NCI-H2107 treated with DMSO at 0.1 percent for 48 hours (cell line): ENCODE data around the gene TBATA.
A peak's percentile ranks its signal among the peaks of the same experiment; 100 is the strongest.

Experiments
- DNase-seq: peaks from one replicate; lab custom pipeline; 2025; ENCODE audit not compliant: unreplicated experiment; lab: John Stamatoyannopoulos, UW

TBATA gene

GRCh38 chr10:70785190-70785589 is at the start of gene TBATA:
Gene TBATA, minus strand, starts transcription at chr10:70785377. Its CDS starts 1,998 bp downstream, at chr10:70783379.
- DNase-seq, result no peak

- no peak for DNase-seq
Measured at GRCh38 chr10:70834441-70835151, 49.4 kb upstream of the TBATA start.

GRCh38 chr10:70834021-70834420 is 48.8 kb upstream of the TBATA start:
- no peak for DNase-seq

- no peak for DNase-seq
Measured at GRCh38 chr10:70833601-70834000, 48.4 kb upstream of the TBATA start.

GRCh38 chr10:70832852-70833528 is 47.8 kb upstream of the TBATA start:
- DNase-seq, result no peak

- DNase-seq, result no peak
Measured at GRCh38 chr10:70832221-70832620, 47.0 kb upstream of the TBATA start.

- no peak for DNase-seq
Measured at GRCh38 chr10:70830164-70830563, 45.0 kb upstream of the TBATA start.

GRCh38 chr10:70829543-70829942 is 44.4 kb upstream of the TBATA start:
- no peak for DNase-seq

GRCh38 chr10:70828923-70829322 is 43.7 kb upstream of the TBATA start:
- no peak for DNase-seq

GRCh38 chr10:70827086-70827757 is 42.0 kb upstream of the TBATA start:
- no peak for DNase-seq

GRCh38 chr10:70822076-70822820 is 37.1 kb upstream of the TBATA start:
- DNase-seq, result no peak

GRCh38 chr10:70820976-70821750 is 36.0 kb upstream of the TBATA start:
- DNase-seq, result peak; percentile 11

GRCh38 chr10:70816220-70816894 is 31.2 kb upstream of the TBATA start:
- peak; percentile 83 for DNase-seq

GRCh38 chr10:70815504-70816219 is 30.5 kb upstream of the TBATA start, which contains the start of gene SGPL1:
Gene SGPL1, plus strand, starts transcription at chr10:70815948. Its CDS starts 906 bp downstream, at chr10:70816854.
- peak; percentile 19 for DNase-seq

- DNase-seq, result no peak
Measured at GRCh38 chr10:70814126-70814525, 28.9 kb upstream of the TBATA start.

GRCh38 chr10:70812814-70813213 is 27.6 kb upstream of the TBATA start:
- no peak for DNase-seq

GRCh38 chr10:70811881-70812280 is 26.7 kb upstream of the TBATA start:
- no peak for DNase-seq

- DNase-seq, result no peak
Measured at GRCh38 chr10:70810967-70811366, 25.8 kb upstream of the TBATA start.

- no peak for DNase-seq
Measured at GRCh38 chr10:70809726-70810125, 24.5 kb upstream of the TBATA start.
